Nephron (organoid): ENCODE measurements around the gene CA12.
"Not testable (repeated sequence)": the region's sequence is repeated elsewhere in the genome, so short reads cannot be mapped to it uniquely, and the experiment has no call there.

ENCODE experiments used
- H3K27ac Mint-ChIP-seq, 3 experiments: 2 replicates each; pipeline ENCODE4 v1.8.0; 2020; ENCODE audit warnings: mixed read lengths in 3 of 3, mild to moderate bottlenecking in 2 of 3, moderate library complexity in 1 of 3
- H3K27me3 Mint-ChIP-seq: 2 replicates; pipeline ENCODE4 v1.8.0; 2021; ENCODE audit warnings: low read depth, mild to moderate bottlenecking, moderate library complexity, mixed read lengths
- H3K36me3 Mint-ChIP-seq: 2 replicates; pipeline ENCODE4 v1.8.0; 2020; ENCODE audit warnings: low read depth, mixed read lengths
- H3K4me1 Mint-ChIP-seq: 2 replicates; pipeline ENCODE4 v1.8.0; 2020; ENCODE audit warnings: mixed read lengths
- H3K4me3 Mint-ChIP-seq, 3 experiments: 2 replicates each; pipeline ENCODE4 v1.8.0; 2020; ENCODE audit warnings: mild to moderate bottlenecking in 3 of 3, mixed read lengths in 3 of 3, moderate library complexity in 2 of 3
- H3K9me3 Mint-ChIP-seq: 2 replicates; pipeline ENCODE4 v1.8.0; 2020; ENCODE audit warnings: mixed read lengths
- TF ChIP-seq, protein P1 (sequence below), 3 experiments: fragments of 200-600 bp; sonication (generic); IDR thresholded peaks; one replicate each; pipeline ENCODE4 v1.5.0; 2021; ENCODE audit warnings: antibody characterized with exemption in 3 of 3; ENCODE audit not compliant: unreplicated experiment in 3 of 3

The CA12 gene

DNA sequence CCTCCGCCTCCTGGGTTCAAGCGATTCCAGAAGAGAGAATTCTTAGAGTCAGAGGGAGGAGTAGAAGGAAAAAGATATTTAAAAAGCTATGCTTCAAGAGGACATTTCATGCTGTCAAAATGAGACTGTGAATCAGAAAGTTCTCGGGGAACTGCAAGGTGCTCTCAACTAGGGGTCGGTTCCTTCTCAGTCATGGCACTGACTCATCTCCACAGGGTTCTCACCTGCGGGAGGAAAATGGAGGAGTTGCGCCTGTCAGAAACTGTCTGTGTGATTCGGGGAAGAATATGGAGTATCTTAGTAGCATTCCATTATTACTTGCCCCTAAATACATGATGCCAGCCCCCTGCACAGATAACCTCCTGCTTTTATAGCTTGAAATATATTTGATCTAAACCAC lies 56.9 kb downstream of the CA12 start:
- no peak overlapping the region for H3K4me3 Mint-ChIP-seq
- peaks cover 8% of the 10 kb centered on the region for H3K27me3 Mint-ChIP-seq
- H3K4me1 Mint-ChIP-seq = peaks cover 5% of the 10 kb centered on the region
- no peaks in the 10 kb centered on the region for H3K36me3 Mint-ChIP-seq
- TF ChIP-seq, protein P1, sequence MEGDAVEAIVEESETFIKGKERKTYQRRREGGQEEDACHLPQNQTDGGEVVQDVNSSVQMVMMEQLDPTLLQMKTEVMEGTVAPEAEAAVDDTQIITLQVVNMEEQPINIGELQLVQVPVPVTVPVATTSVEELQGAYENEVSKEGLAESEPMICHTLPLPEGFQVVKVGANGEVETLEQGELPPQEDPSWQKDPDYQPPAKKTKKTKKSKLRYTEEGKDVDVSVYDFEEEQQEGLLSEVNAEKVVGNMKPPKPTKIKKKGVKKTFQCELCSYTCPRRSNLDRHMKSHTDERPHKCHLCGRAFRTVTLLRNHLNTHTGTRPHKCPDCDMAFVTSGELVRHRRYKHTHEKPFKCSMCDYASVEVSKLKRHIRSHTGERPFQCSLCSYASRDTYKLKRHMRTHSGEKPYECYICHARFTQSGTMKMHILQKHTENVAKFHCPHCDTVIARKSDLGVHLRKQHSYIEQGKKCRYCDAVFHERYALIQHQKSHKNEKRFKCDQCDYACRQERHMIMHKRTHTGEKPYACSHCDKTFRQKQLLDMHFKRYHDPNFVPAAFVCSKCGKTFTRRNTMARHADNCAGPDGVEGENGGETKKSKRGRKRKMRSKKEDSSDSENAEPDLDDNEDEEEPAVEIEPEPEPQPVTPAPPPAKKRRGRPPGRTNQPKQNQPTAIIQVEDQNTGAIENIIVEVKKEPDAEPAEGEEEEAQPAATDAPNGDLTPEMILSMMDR (IDR thresholded peaks at IDR 0.05; ENCODE audit: unreplicated experiment in 3 of 3) = no peak
- no peak overlapping the region for H3K27ac Mint-ChIP-seq
- H3K9me3 Mint-ChIP-seq = no peaks in the 10 kb centered on the region

DNA sequence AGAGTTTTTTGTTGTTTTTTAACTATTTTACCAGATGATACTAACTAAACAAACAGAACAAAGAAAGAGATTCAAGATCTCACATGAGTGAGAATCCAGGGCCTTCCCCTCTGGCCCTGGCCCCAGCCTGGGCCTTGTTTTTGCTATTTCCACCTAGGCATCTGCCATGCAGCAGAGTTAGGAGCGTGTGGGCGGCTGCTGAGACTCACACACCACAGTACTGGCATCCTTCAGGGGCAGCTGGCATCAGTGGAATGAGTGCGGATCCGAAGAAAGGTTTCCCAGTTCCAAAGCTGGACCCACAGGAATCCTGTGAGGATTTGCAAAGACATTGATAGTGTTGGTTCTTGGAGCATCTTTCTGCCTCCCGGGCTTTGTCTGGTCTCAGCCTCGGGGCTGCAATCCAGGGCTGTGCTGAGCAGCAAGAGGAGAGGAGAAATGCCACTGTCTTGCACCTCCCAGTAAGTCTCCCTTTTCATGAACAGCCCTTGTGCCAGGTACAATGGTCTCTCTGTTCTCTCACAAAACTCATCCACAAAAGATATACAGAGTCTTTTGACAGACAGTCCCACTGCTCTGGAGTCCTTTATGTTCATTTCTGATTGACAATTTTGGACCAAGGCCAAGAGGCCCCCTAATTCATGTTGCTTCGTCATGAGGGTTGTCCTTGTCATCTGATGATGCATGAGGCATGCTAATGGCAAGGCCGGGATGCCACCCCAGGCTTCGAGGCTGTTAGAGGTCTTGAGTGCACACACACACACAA lies 57.7 kb downstream of the CA12 start:
- Mint-ChIP-seq H3K27me3 (peaks cover 8% of the 10 kb centered on the region), H3K4me3 (no peak overlapping the region), H3K4me1 (peaks cover 5% of the 10 kb centered on the region), H3K27ac (peak overlapping the region in 1 of 3 experiments; percentile 47), H3K36me3 (no peaks in the 10 kb centered on the region), H3K9me3 (no peaks in the 10 kb centered on the region)
- TF ChIP-seq, protein P1 (IDR thresholded peaks at IDR 0.05; ENCODE audit: unreplicated experiment in 3 of 3) = no peak

- TF ChIP-seq, protein P1 (IDR thresholded peaks at IDR 0.05; ENCODE audit: unreplicated experiment in 3 of 3) = no peak
These were observed 59.1 kb downstream of the CA12 start for GRCh38 chr15:63322541-63322940.

DNA sequence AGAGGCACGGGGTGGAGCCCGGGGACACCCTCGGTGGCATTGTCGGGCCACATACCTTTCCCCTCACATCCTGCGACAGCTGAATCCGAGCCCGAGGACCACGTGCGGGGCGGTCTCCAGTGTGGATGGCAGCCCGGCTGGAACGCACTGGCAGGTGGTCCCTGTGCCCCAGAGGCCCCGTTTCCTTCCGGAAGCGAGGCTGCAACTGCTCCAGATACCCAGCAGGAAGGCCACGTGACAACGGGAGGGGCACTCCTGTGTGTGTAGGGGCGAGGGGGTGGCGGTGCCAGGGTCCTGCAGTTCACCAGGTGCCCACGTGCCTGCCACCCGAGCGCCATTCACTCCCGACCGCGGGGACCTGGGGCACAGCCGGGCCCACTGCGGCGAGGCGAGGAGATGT lies 60.2 kb downstream of the CA12 start:
- no peak overlapping the region for H3K27ac Mint-ChIP-seq
- H3K9me3 Mint-ChIP-seq = peaks cover 4% of the 10 kb centered on the region
- H3K27me3 Mint-ChIP-seq = peaks cover 8% of the 10 kb centered on the region
- no peaks in the 10 kb centered on the region for H3K36me3 Mint-ChIP-seq
- no peaks in the 10 kb centered on the region for H3K4me1 Mint-ChIP-seq
- no peak overlapping the region for H3K4me3 Mint-ChIP-seq
- TF ChIP-seq, protein P1 (IDR thresholded peaks at IDR 0.05; ENCODE audit: unreplicated experiment in 3 of 3) = no peak

More at GRCh38 chr15:63322541-63322940, 59.1 kb downstream of the CA12 start:
- H3K4me3 Mint-ChIP-seq = no peak overlapping the region
- peaks cover 4% of the 10 kb centered on the region for H3K9me3 Mint-ChIP-seq
- H3K4me1 Mint-ChIP-seq = peaks cover under 1% of the 10 kb centered on the region
- H3K36me3 Mint-ChIP-seq = no peaks in the 10 kb centered on the region
- H3K27me3 Mint-ChIP-seq = peaks cover 8% of the 10 kb centered on the region
- peak overlapping the region in 1 of 3 experiments; percentile 30 for H3K27ac Mint-ChIP-seq

DNA sequence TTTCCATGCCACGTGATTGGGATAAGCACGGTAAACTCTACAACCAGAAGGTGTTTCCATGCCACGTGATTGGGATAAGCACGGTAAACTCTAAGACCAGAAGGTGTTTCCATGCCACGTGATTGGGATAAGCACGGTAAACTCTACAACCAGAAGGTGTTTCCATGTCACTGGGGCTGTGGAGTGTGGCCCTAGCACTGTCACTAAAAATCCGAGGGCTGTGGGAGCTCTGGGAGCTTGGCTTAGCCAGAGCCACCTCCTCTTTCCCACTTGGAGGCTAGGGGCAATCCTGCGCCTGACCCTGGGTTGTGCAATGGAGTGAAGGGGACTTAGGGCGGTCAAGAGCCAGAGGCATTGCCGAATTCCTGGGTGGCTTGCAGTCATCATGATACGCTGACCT lies 60.7 kb downstream of the CA12 start:
- H3K4me1 Mint-ChIP-seq, H3K9me3 Mint-ChIP-seq, H3K4me3 Mint-ChIP-seq: not testable (repeated sequence)

DNA sequence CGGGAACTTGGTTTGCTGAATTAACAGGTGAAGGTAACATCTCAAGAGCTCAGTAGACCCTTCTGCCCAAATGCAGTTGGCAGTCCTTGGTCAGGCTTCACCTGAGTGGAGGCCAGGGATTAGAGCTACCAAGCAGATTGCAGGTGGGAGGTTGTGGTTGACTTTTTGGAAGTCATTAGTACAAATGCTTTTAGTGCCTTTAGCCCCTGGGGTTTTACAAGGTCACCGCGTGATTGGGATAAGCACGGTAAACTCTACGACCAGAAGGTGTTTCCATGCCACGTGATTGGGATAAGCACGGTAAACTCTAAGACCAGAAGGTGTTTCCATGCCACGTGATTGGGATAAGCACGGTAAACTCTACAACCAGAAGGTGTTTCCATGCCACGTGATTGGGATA lies 61.2 kb downstream of the CA12 start:
- not testable (repeated sequence) for H3K4me3 Mint-ChIP-seq, H3K4me1 Mint-ChIP-seq, H3K27ac Mint-ChIP-seq, H3K27me3 Mint-ChIP-seq, H3K9me3 Mint-ChIP-seq, H3K36me3 Mint-ChIP-seq

More for the DNA sequence above, 60.7 kb downstream of the CA12 start:
- not testable (repeated sequence) for H3K27ac Mint-ChIP-seq, H3K27me3 Mint-ChIP-seq, H3K36me3 Mint-ChIP-seq

DNA sequence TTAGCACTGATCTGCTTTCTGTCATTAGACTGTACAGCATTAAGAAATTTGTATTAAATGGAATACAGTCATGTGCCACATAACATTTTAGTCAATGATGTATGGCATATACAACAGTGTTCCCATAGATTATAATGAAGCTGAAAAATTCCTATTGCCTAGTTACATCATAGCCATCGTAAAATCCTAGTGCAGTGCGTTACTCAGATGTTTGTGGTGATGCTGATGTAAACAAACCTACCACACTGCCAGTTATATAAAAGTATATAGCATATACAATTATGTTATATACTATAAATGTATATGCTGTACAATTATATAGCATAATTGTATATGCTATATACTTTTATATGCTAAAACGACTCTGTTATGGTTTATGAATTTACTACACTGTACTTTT lies 62.6 kb downstream of the CA12 start:
- Mint-ChIP-seq H3K27ac (peak overlapping the region in 1 of 3 experiments; percentile 92), H3K4me3 (no peak overlapping the region), H3K9me3 (peaks cover 4% of the 10 kb centered on the region), H3K36me3 (no peaks in the 10 kb centered on the region), H3K27me3 (peaks cover 8% of the 10 kb centered on the region), H3K4me1 (no peaks in the 10 kb centered on the region)
- TF ChIP-seq, protein P1 (IDR thresholded peaks at IDR 0.05; ENCODE audit: unreplicated experiment in 3 of 3) = no peak
